Mucosa of descending colon (tissue), 3 donors: Measurements from ENCODE around the gene SRMS. TPM values are rescaled to one million over a fixed set of nuclear protein-coding genes. Genes with fewer than 3 reads are reported as not detected.

Experiments used
- ATAC-seq: fragments of 200-7000 bp; cut with Tn5 transposase; one replicate; pipeline ENCODE4 v1.9.1; 2020; ENCODE audit warnings: mild to moderate bottlenecking, moderate library complexity
- DNase-seq, 3 donors: peaks; one replicate each; pipeline ENCODE4 v3.0.0-alpha.2; 2020
- H3K36me3 ChIP-seq: fragments of 200-600 bp; one replicate; pipeline ENCODE4 v1.8.0; 2021; ENCODE audit warnings: low read depth, mild to moderate bottlenecking
- H3K4me1 ChIP-seq: fragments of 200-600 bp; one replicate; pipeline ENCODE4 v1.8.0; 2021; ENCODE audit warnings: low read depth, mild to moderate bottlenecking
- H3K4me3 ChIP-seq: fragments of 200-600 bp; one replicate; pipeline ENCODE4 v1.8.0; 2021; ENCODE audit warnings: mild to moderate bottlenecking
- H3K9me3 ChIP-seq: fragments of 200-600 bp; one replicate; pipeline ENCODE4 v1.8.0; 2021; ENCODE audit warnings: mild to moderate bottlenecking
- intact Hi-C, 2 donors: fragments of 100-400 bp; cut with DNase I in 1 of 2; cut with micrococcal nuclease in 1 of 2; formaldehyde crosslinking; loops; one replicate each; pipeline versions ENCODE4 v1.11.0 to v1.11.1; 2022; cut with DNase I, micrococcal nuclease
- total RNA-seq, 3 donors: library from RNA; stranded (reverse); fragmentation: NEBNext Ultra II Directional in 2 of 3; extraction: Animal tissue kit (Norgen Biotek cat#: 25700) in 2 of 3; gene quantifications; one replicate each; pipeline versions ENCODE4 v1.2.1 to v1.2.4, GENCODE V29; 2021 to 2023
- TF ChIP-seq, protein P1 (sequence below): fragments of 200-600 bp; IDR thresholded peaks from one replicate; pipeline ENCODE4 v1.8.0; 2022; ENCODE audit warnings: antibody characterized with exemption, mild to moderate bottlenecking
- donor health status: DM: no; HTN: no; CAD: no; lungs with moderate emphysema.
- donor health status: DM: no; HTN: no; CAD: no.
- donor health status: DM: no; HTN: yes; CAD: no.

SRMS gene
- total RNA-seq, 3 donors from 2014 or later, result 0.25 to 0.52 (median 0.27) TPM

DNA sequence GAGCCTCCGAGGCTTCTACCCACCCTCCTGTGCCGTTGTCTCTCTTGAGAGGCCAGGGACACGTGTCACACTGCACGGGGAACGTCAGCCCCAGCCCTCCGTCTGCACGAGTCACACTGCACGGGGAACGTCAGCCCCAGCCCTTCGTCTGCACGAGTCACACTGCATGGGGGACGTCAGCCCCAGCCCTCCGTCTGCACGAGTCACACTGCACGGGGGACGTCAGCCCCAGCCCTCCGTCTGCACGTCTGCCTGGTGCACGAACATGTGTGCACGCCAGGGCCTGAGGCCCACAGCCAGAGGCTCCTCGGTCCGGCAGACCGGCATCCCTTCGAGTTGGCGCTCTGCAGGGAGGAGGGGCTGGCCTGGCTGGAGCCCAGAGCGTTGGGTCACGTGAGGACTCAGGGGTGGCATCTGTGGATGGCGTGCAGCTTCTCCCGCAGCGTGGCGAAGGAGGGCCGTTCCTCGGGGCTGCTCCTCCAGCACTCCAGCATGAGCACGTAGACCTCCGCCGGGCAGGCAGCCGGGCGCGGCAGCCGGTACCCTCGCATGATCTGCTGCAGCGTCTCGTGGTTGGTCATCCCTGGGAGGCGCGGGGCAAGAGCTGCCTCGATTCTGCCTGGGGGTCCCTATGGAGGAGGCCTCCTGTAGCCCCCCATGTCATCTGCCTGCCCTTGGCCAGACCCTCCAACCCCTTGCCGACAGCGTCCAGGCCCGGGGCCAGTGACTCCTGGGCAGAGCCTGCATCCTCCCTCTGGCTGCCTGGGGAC, 6.9 kb downstream of the SRMS start:
- no peaks in the 10 kb centered on the region for H3K36me3 ChIP-seq
- ATAC-seq, result no peak
- no peak overlapping the region for H3K4me3 ChIP-seq
- intact Hi-C loops, result no loop called here
- TF ChIP-seq, protein P1, sequence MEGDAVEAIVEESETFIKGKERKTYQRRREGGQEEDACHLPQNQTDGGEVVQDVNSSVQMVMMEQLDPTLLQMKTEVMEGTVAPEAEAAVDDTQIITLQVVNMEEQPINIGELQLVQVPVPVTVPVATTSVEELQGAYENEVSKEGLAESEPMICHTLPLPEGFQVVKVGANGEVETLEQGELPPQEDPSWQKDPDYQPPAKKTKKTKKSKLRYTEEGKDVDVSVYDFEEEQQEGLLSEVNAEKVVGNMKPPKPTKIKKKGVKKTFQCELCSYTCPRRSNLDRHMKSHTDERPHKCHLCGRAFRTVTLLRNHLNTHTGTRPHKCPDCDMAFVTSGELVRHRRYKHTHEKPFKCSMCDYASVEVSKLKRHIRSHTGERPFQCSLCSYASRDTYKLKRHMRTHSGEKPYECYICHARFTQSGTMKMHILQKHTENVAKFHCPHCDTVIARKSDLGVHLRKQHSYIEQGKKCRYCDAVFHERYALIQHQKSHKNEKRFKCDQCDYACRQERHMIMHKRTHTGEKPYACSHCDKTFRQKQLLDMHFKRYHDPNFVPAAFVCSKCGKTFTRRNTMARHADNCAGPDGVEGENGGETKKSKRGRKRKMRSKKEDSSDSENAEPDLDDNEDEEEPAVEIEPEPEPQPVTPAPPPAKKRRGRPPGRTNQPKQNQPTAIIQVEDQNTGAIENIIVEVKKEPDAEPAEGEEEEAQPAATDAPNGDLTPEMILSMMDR, result no peak
- peaks cover 37% of the 10 kb centered on the region for H3K4me1 ChIP-seq
- H3K9me3 ChIP-seq, result no peaks in the 10 kb centered on the region
- DNase-seq, result no peak

DNA sequence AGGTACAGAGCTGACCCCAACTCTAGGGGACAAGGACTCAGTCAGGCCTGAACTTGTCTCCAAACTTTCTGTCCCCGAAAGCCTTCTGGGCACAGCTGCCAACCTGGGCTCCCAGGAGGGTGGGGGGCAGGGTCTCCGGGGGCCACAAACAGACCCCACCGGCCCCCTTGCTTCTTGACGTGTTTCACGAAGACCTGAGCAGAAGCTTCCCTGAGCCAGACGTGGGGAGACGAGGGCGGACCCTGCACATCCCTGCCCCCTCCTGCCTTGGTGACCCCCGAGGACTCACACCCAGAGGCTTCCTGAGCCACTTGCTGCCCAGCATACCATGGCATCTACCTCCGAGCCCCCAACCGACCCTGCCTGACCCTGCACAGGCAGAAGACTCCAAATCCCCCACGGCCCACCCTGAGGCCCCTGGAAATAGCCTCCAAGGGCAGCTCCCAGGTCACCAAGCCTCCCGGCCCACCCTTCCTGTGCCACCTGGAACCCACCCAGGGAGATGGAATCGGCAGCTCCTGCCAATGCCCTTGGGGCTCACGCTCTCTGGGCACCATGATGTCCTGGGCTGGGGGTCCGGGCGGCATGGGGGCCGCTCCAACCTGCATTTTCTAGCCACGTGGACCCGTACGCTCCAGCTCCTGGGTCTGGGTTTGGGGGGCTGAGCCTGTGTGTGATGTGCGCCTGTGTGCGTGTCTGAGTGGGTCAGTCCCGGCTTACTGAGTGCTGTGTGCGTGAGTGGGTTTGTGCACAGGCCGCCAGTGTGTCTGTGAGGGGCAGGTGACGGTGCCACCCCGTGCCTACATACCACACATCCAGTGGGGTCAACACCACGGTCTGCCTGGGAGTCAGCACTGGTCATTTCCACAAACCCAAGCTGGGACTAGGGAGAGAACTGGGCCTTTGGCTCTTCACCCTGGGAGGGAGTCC, 7.8 kb downstream of the SRMS start:
- Histone ChIP-seq H3K36me3 (no peaks in the 10 kb centered on the region), H3K4me1 (peaks cover 35% of the 10 kb centered on the region), H3K9me3 (no peaks in the 10 kb centered on the region), H3K4me3 (no peak overlapping the region)
- DNase-seq, result peak in 1 of 3 donors; percentile 60
- no peak for ATAC-seq
- intact Hi-C loops, result loop anchor here (5.0 kb wide), 1 partner anchor 433 kb away; no protein-coding TSS in a partner anchor
- TF ChIP-seq, protein P1, result no peak

DNA sequence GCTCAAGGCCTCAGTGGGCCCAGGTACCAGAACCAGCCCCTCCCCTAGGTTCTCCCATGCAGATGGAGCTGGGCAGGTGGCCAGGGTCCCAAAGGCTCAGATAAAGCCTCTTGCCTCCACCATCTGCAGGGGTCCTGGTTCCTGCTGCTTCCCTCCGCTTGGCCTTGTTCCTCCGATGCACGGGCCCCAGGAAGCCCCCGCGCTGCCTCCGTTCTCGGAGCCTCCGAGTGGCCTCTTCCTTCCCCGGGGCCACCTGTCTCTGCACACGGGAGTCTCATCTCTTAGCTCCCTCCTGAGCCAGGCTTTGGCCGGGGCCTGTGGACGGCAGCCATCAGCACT, 8.5 kb downstream of the SRMS start:
- no peaks in the 10 kb centered on the region for H3K36me3 ChIP-seq
- no peak overlapping the region for H3K4me3 ChIP-seq
- intact Hi-C loops, result loop anchor here (5.0 kb wide), 1 partner anchor 433 kb away; no protein-coding TSS in a partner anchor
- TF ChIP-seq, protein P1, result no peak
- no peaks in the 10 kb centered on the region for H3K9me3 ChIP-seq
- DNase-seq (no peak), ATAC-seq (no peak)
- peaks cover 35% of the 10 kb centered on the region for H3K4me1 ChIP-seq

DNA sequence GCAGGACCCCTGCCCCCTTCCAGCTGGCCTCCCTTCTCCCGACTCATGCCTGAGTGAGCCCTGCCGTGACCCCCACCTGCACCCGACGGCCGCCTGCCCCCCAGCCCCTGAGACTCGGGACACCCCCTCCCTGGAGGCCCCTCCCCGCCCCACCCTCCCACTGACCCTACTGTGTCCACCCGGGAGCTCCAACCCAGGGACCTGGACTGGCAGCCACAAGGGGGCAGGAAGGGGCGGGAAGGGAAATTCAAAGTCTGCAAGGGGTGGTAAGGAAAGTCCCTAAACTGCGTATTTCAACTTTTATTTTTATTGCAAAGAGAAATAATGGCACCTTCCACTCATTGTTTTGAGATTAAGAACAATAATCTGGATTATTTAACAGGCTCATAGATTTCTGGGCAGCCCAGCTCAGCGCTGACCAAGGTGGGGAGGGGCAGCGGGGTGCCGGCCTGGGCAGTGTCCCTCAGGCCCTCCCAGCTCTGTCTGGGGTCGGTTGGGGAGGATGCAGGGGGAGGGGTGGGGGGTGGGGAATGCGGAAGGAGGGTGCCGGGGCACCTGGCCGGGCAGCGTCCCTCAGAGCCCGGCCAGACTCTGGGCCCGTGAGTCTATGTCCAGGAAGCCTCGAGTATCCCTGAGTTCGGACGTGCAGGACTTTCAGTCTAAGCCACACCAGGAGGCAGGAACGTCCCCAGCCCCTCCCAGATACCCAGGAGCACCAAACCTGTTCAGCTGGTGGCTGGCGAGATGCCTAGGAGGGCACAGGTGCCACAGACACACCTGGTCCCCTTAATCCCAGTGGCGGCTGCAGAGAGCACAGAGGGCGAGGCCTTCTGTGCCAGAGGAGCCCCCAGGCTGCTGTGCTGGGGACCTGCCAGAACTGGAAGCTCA, 9.1 kb downstream of the SRMS start:
- peak; percentile 39 for ATAC-seq
- intact Hi-C loops, result loop anchor here (5.0 kb wide), 1 partner anchor 434 kb away; no protein-coding TSS in a partner anchor
- no peaks in the 10 kb centered on the region for H3K9me3 ChIP-seq
- H3K4me1 ChIP-seq, result peaks cover 38% of the 10 kb centered on the region
- peak; percentile 94 to 96 (median 94) for DNase-seq
- no peaks in the 10 kb centered on the region for H3K36me3 ChIP-seq
- TF ChIP-seq, protein P1, result no peak
- no peak overlapping the region for H3K4me3 ChIP-seq
